Measurements from ENCODE around the gene CCDC121.

The CCDC121 gene, protein sequence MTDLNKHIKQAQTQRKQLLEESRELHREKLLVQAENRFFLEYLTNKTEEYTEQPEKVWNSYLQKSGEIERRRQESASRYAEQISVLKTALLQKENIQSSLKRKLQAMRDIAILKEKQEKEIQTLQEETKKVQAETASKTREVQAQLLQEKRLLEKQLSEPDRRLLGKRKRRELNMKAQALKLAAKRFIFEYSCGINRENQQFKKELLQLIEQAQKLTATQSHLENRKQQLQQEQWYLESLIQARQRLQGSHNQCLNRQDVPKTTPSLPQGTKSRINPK
- 0.56 to 3.6 reads per million in 2 donors for total RNA-seq

DNA sequence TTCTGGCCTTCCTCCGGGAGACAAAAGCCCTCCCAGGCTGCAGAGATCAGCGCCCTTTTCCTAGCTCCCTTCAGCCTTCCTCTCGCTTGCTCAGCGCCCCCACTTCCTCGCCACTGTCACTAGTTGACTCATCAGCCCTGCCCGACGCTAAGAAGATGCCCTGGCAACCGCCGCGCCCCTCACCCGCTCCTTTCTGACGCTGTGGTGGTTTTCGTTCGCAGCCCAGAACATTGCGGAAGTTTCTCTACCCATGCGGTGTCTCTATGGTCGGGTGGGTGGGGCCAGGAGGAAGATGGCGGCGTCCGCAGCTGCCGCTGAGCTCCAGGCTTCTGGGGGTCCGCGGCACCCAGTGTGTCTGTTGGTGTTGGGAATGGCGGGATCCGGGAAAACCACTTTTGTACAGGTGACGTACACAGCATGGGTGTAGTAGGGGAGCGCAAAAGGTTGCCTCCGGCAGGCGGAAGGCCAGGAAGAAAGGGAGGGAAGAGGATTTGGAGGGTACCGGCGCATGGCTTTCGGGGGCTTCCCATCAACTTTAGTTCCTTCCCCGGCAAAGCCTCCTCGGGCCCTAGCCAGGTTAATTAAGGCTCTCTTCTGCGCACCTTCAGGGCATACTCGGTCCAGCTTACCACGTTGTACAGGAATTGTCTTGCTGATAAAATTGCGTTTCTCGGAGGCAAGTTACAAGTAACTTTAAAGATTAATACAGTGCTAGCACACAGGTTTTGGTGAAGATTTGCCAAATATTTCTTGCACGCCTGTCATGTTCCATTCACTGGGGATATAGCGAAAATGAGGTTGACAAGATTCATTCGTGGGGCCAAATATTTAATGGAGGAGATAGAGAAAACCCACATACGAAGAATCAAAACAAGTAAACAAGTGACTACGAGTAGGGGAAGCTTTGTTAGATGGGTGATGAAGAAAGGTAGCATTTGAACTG lies at the start of gene CCDC121, which contains the start of gene GPN1:
TSS of gene CCDC121 (minus strand) at position 246 of the 943 bp plus-strand sequence. CDS start 1,213 bp downstream, outside the sequence.
TSS of gene GPN1 (plus strand) at position 284 of the 943 bp plus-strand sequence. CDS start at position 293, 9 bp downstream.
- peak; percentile 89 for DNase-seq

DNA sequence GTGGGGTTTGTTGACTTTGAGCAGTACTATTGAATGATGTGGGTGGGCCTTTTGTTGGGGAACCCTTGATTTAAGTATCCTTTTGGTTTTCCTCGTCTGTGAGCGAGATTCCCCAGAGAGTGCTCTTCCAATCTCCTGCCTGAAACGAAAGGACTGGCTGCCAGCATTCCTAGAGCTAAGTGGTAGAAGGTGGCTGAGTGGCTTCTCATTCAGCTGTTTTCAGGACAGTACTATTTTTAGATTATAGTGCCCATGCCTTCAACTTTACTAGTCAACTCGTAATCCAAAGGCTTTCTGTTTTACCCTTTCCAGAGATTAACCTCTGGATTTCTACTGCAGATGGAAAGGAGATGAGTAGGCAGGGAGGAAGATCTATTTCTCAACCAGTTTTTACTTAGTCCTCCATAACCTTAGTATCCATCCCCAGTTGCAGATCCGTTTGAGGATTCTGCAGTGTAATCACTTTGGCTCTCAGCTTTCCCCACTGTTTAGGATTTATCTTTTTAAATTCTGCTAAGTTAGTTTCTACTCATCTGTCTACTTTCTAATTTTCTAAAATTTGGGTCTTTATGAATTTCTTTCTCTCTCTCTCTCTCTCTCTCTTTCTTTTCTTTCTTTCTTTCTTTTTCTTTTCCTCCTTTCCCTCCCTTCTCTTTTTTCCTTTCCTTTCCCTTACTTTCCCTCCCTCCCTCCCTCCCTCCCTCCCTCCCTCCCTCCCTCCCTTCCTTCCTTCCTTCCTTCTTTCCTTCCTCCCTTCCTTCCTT lies 44.1 kb upstream of the CCDC121 start:
- DNase-seq: no peak

DNA sequence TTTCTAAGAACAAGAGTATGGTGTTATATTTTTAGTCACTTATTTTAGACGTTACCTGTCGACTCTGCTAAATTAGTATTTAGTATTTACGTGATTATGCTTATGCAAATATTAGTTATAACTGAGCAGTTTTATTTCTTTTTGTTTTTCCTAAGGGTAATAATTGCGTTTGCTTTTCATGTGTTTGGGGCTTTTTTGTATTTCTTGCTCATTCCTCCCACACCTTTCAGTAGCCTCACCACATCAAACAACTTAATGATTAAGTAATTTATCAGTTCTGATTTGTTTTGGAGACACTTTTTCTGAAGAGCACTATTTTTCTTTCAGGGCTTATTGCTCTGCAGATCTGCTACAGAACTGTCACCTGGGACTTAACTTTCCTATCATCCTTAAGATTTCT lies 42.4 kb upstream of the CCDC121 start:
- no peak for DNase-seq

DNA sequence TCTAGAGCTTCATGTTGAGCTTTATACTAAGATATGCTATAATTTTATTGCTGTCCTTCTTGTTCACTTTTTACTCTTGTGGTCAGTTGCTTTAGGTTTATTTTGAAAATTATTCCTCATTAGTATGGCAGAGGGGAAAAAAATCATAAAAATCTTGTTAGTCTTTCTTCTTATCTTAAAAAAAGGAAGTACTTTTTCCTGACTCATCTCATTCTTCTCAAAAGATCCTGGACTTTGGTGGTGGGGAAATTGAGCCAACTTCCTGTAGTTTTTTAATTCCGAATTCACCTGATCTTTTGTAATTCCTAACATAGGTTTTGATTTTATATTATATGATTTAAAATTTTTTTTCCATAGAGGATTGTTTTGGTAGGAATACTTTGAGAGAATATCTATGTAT lies 38.6 kb upstream of the CCDC121 start:
- DNase-seq: no peak

DNA sequence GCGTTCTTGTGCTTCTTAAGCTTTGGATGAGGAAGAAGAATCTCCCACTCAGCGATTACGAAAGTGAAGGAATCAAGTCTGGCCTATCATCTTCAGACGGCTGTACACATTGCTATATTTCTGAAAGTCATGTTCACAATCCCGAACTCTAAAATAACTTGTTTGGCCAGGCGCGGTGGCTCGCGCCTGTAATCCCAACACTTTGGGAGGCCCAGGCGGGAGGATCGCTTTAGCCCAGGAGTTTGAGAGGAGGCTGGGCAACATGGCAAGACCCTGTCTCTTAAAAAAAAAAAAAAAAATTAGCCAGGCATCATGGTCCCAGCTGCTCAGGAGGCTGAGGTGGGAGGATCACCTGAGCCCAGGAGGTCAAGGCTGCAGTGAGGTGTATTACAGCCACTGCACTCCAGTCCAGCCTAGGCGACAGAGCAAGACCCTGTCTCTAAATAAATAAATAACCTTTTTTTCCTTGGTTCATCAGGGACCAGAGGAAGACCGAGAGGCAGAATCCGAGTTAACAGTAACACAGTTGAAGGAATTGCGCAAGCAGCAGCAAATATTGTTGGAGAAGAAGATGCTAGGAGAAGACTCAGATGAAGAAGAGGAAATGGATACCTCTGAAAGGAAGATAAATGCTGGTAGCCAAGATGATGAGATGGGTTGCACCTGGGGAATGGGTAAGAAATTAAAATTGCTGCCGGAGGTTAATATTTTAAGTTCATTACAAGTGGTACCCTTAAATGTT lies 36.0 kb upstream of the CCDC121 start:
- no peak for DNase-seq

DNA sequence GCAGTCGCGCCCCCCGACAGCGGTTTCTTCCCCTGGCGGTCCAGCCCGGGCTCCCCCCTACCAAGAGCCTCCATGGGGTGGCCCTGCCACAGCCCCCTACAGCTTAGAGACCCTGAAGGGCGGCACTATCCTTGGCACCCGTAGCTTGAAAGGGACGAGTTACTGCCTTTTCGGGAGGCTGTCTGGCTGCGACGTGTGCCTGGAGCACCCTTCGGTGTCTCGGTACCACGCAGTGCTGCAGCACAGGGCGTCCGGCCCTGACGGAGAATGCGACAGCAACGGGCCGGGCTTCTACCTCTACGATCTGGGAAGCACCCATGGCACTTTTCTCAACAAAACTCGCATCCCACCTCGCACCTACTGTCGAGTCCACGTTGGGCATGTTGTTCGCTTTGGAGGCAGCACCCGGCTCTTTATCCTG lies 35.4 kb upstream of the CCDC121 start:
- DNase-seq: no peak

DNA sequence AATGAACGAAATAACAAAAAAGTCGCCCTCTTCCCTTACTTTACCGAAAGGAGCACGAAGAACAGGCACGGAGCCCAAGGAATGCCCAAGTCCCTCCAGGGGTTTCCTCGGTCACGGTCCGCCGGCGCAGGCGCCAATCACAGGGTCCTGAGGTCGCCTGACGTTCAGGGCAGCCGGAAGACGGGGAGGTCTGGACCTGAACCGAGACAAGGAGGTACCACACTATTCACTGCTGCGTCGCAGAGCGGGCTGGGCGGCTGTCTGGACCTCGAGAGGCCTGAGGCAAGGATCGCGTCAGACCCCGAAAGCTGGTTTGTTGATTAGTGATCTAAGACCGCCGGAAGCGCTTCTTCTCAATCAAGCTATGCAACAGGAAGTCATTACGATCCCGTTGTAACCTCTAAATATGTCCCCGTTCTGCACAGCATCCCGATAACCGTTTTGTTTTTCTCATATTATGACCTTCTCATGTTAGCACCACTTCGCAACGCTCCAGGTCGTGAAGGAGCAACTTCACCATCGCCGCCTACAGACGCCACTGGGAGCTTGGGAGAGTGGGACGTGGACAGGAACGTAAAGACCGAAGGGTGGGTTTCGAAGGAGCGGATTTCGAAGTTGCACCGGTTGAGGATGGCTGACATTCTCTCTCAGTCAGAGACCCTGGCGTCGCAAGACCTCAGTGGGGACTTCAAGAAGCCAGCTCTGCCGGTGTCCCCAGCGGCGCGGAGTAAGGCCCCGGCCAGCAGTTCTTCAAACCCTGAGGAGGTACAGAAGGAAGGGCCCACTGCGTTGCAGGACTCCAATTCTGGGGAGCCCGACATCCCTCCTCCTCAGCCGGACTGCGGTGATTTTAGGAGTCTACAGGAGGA lies 34.7 kb upstream of the CCDC121 start, which contains the start of the genes SLC4A1AP and SUPT7L:
TSS of gene SLC4A1AP (plus strand) at position 605 of the 869 bp plus-strand sequence. CDS start at position 631, 26 bp downstream.
TSS of gene SUPT7L (minus strand) at position 330 of the 869 bp plus-strand sequence. CDS start 1,422 bp downstream, outside the sequence.
- DNase-seq: peak; percentile 64

DNA sequence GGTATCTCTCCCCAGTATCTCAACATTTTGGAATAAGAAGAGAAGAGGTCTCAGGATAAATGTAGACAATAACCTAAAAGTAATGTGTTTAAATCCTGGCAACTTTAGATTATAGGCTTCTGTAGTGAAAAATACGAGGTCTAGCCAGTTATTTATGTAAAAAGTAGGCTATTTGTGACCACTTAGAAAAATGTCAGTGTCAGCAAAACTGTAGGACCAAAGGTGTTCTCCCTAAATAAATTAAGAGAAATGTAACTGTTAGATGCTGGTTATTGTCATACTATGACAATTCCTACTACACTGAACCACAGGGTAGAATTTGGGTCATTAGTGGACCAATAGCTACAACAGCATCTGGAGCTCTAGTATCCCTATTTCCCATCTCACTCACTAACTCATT lies 32.6 kb upstream of the CCDC121 start:
- DNase-seq: no peak

DNA sequence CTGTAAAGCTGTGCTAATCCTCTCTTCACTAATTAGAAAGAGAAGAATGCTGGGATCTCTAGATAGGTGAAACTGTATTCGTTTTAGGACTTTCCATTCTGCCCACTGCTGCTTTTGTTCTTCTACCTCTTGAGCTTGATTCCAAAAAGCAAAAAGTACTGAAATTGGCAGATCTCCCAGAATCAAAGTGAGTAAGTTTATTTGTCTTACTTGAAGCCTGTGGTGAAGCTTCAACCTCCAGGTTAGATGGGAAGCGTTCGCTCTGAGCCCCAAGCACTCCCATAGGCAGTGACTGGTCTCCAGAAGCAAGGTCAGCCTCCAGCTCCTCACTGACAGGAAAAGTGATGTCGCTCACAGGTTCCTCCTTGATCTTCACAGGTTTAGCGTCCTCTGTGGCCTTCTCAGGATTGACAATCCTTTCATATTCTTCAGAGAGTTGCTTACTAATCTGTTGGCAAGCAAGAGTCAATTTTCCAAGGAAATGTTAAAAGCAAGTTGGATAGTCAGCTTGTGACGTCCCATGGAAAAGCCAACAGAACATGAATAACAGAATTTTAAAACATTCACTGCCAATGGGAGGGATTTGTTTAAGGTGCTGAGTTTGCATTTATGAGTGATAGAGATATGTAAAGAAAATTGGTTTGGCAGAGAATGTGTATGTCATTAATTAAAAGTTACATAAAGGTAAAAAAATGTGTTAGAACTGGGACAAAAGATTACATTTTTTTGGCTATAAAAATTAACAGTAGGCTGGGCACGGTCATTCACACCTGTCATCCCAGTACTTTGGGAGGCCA lies 26.5 kb upstream of the CCDC121 start:
- DNase-seq: no peak

DNA sequence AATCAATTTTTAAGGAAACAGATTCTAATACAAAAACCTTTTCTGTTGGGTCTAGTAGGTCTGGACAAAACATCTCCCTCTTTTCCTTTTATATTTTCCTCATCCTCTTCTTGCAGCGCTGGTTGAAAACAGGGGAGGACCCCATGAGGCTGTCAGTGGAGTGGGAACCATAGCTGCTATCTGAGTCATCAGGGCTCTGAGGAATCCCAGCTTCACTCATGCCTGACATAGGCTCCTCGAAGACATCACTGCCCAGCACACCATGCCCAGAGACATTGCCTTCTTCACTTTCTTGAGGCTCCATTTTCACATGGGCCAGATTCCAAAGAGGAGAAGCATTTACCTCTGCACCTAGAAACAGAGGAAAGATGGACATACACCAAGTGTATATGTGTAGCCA lies 24.6 kb upstream of the CCDC121 start:
- no peak for DNase-seq

DNA sequence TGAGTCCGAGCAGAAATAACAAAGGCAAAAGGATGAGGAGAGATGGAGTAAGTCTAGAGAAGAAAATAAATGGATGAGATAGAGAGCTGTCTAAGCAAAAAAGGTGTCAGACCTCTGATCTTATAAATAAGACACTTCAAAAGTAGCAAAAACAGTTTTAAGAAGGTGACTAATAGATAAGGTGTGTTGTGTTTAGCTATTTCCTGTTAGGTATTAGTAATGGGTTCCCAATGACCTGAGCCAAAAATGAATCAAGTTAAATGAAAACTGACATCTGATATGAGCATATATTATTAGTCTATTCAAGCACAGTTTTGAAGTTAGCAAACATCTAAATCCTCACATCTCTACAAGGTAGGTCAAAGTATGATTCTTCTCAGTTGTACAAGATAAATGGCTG lies 24.0 kb upstream of the CCDC121 start:
- no peak for DNase-seq

DNA sequence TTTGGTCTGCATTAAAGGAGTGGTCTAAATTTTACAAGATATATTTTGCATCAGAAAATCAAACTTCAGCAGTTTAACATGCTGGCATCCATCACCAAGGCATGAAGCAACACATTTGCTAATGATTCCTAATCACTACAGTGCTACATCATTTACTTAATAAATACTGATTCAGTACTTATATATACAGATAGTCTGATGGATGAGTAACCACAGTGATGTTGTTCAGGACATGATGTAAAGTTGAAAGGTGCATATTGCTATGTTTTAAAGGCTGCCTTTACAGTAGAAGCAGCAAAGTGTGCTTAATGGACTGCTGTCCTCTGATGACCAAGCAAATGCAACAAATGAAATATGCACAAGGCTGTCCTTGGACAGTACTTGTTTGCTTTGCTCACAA lies 23.5 kb upstream of the CCDC121 start:
- DNase-seq: no peak

DNA sequence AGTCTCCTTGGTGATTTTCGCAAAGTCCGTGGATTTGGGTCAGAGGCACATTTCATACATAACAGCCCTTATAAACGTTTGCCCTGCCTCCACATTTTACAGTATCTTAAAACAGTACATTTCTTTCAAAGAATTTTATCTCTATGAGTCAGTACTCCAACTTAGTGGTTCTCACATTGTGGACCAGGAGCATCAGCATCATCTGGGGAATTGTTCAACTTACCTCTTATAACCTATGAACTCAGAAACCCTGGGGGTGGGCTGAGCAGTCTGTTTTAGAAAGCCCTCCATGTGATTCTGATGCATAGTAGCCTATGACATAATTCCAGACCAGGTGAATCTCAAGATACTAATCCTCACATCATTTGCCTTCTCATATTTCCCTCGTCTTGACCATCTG lies 22.2 kb upstream of the CCDC121 start:
- DNase-seq: no peak

DNA sequence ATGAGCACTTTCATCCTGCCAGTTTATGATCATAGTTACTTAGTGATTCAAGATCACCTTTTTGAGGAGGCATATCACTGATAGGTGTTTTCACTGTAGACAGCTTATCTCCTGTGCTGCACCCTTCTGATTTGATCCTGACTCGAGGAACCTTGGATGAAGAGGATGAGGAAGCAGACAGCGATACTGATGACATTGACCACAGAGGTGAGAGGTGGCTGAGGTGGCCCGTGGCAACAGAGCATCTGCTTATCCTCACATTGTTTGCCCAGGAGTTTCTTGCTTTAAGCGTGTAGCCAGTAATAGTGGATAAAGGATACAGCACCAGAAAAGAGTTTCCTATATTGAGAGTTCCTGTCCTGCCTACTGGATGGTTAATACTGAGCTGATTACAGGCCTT lies 18.9 kb upstream of the CCDC121 start:
- DNase-seq: no peak

DNA sequence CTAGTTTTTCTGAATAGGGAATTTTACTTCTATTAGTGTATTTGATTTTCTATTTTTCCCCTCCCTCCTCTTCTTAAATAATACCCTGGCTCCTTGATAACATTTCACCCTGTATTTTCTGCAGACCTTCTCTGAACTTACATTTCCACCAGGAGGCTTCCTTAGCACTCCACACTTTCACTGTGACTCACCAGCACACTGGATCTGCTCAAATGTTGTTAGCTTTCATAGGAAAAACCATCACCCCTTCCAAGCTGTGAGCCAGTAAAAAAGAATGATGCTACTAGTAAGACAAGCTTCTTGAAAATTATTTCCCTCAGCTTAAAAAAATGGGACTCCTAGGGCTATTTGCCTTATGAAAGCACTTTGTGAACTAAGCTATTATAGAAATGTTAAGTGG lies 18.5 kb upstream of the CCDC121 start:
- DNase-seq: no peak

DNA sequence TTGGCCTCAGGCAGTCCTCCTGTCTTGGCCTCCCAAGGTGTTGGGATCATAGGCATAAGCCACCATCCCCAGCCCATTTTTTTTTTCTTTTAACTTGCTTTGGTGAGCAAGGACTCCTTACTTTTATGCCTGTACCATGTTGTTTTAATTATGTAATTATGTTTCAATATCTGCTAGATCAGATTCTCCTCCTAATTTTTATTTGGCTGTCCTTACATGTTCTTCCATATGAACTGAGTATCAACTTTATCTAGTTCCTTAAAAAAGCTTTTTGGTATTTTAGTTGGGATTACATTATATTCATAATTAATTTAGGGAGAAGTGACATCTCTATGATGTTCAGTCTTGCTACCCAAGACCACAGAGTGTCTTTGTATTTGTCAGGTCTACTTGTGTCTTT lies 16.4 kb upstream of the CCDC121 start:
- no peak for DNase-seq

DNA sequence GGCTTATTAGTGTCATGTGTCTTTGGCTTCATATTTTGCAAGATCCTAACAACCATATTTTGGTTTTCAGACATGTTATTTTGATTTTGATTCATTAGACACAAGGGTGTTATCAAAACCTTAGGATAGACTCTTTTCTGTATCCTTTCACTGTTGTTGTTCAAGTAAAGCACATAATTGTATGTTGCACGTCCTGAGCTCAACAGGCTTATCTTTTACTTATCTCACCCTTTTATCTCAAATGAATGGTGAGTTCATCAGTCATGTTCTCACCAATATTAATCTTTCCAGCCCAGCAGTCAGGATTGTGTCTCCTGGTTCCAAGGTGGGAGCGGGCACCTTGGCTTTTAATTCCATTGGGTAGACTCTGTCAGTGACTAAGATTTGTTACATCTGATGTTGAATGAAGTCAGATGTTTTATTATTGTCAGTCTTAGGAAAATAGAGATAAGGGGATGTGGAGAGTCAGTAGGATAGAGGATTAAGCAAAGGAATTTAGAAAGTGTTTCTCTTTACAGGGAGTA lies 12.0 kb upstream of the CCDC121 start:
- no peak for DNase-seq

DNA sequence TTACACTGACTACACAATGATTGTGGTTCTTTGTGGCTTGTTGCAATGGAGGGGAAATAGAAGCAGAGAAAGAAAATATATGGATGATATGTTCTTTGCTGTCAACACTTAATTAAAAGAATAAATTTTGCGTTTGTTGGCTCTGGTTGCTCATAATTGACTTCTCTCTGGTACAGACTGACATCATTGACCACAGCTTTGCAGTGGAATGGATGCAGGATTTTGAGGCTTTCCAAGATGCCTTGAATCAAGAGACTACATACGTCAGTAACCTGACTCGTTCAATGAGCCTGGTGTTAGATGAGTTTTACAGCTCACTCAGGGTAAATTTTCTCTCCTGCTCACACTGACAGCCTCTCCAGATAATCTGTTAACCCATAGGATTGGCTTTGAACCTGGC lies 9.9 kb upstream of the CCDC121 start:
- DNase-seq: no peak

DNA sequence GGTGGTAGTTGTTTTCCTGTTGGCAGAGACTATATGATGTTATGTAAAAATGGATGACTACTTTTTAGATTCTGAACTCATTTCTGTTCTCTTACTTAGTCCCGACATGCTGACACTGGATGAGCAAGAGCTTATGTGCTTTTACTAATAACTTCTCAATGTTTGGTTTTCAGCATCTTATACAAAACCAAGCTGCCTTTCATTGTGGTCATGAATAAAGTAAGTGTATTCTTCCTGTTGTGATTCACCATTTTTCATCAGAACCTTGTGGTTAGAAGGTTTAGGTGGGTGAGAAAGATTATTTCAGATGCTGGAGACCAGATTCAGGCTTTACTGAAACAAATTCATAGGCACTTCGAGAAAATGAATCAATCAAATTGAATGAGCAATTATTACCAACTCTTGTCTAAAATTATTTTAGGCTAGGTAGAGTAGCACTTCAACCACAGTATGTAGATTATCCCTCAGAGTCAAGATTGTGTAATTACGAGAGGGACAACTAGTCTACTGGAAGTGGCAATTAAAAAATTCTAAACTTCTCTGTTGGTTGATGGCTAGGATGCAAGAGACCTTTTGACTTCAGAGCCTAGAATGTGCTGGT lies 9.3 kb upstream of the CCDC121 start:
- no peak for DNase-seq
